GM12874 (cell line): Measurements from ENCODE around the gene GABRR2.

ENCODE experiments used
- CTCF ChIP-seq: IDR thresholded peaks from 2 replicates; pipeline ENCODE4 v1.5.1; 2011; ENCODE audit warnings: low read depth, mild to moderate bottlenecking, control low read depth, low read length, moderate library complexity; ENCODE audit not compliant: insufficient read depth

Gene GABRR2

DNA sequence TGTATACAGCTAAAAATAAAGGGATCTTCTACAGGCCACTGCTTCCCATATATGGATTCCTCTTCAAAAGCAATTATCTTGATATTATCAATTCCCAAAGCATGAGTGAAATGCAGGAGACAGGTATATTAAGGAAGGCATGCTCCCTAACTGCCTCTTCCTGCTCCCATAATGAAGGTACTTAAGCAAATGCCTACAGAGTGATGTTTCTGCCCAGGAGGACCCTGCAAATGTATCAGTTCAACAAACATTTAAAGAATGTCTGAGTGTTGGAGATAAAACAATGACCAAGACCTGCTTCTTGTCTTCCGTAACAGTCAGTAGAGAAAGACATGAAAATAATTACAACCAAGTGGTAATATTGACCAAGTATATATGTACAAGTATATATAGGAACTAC is 33.3 kb upstream of the GABRR2 start:
- TF ChIP-seq CTCF = no peak

DNA sequence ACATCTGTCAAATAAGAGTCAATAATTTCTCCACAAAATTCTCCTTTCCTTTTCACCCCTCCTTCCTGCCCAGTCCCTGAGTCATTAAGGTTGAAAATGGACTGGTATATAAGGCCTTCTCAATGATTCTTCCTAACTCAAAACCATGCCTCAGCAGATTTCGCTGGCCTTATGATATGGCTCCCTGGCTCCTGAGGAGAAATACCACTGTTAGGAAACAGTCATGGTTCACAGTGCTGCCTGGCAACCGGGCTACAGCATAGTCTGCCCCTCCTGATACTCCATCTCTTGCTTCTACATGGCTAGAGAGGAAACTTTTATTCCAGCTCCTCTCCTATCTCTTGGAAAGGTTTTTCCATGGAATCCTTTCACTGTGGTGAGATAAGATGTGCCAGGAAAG is 32.7 kb upstream of the GABRR2 start:
- no peak for TF ChIP-seq CTCF

DNA sequence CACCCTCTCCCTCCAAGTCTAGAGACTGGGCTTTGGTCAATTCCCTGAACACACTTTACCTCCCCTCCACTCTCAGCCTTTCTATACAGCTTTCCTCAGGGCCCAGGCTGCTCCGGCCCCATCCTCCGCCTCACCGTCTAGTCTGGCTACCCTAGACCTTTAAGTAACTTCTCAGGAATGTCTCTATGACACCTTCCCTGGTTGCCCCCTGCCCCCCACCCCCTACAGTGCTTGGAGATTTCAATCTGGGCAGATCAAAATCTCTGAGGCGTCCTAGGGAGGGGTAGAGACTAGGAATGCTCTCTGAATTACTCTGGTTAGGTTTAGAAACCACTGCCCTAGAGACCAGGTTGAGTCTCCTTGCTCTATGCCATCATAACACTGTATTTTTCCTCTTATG is 31.3 kb upstream of the GABRR2 start:
- TF ChIP-seq CTCF = no peak

DNA sequence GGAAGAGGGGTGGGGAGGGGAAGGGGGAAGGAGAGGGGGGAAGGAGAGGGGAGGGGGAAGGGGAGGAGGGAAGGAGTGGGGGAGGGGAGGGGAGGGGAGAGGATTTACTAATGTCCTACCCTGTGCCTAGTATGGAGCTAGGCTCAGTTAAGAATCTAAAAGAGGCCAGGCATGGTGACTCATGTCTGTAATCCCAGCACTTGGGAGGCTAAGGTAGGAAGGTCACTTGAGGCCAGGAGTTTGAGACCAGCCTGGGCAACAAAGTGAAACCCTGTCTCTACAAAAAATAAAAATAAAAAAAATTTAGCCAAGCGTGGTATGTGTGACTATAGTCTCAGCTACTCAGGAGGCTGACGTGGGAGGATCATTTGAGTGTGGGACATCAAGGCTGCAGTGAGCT is 24.5 kb upstream of the GABRR2 start:
- no peak for TF ChIP-seq CTCF

DNA sequence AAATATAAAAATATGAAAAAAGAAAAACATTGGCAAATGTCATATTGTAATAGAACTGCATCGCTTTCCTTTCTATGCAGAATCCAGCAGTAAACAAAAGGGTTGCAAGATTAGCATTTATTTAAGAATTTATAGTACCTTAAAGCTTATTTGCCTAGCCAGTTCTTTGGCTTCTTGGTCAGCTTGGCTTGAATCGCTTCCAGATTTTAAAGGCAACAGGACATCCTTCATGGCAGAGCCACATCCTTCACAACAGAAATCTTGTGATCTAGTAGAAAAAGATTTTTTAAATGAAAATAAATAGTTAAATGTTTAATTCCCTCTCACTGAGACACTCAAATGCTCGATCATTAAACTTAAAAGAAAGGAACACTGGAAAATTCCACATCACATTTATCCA is 20.1 kb upstream of the GABRR2 start:
- no peak for TF ChIP-seq CTCF

DNA sequence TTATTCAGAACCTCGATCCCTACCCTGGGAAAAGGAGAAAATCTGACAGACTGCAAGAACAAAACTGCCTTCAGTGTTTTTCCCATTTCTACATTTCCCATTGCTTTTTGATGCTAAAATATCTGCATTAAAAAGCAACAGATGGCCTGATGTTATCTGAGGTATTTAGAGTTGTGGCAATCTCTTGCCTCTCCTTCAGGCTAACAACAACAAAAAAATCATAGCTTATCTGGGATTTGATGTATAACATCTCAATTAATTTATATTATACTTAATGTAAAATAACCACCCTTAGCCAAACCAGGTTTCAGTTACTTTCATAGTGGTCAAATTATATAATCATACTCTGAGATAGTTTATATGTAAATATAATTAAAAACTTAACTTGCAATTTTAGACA is 15.8 kb upstream of the GABRR2 start:
- TF ChIP-seq CTCF = no peak

DNA sequence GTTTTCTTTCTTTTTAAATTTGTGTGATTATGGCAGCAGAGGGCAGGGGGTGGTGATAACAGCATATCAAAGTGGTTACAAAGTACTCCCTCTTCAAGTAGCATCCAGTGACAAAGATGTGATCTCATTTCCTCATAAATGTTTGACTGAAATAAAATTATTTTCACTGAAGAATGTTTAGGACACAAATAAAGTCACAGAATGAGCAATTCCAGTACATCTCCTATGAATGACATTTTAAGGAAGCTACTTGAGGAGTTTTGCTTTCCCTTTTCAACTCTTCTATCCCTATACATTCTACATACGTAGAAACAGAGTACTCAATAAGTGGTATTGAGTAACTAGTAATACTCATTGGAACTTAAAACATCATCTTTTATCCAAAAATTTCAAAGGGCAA is 13.9 kb upstream of the GABRR2 start:
- no peak for TF ChIP-seq CTCF

- no peak for TF ChIP-seq CTCF
Observed at GRCh38 chr6:89324304-89324703, 9.2 kb upstream of the GABRR2 start.
